NCI-H128 (cell line): ENCODE data around the gene STAB1.
A peak's percentile ranks its signal among the peaks of the same experiment; 100 is the strongest.

Experiments used
- DNase-seq: peaks from one replicate; lab custom pipeline; 2025; ENCODE audit not compliant: unreplicated experiment; lab: John Stamatoyannopoulos, UW

The STAB1 gene

GRCh38 chr3:52532838-52533622 is 37.9 kb downstream of the STAB1 start:
- DNase-seq = no peak

DNA sequence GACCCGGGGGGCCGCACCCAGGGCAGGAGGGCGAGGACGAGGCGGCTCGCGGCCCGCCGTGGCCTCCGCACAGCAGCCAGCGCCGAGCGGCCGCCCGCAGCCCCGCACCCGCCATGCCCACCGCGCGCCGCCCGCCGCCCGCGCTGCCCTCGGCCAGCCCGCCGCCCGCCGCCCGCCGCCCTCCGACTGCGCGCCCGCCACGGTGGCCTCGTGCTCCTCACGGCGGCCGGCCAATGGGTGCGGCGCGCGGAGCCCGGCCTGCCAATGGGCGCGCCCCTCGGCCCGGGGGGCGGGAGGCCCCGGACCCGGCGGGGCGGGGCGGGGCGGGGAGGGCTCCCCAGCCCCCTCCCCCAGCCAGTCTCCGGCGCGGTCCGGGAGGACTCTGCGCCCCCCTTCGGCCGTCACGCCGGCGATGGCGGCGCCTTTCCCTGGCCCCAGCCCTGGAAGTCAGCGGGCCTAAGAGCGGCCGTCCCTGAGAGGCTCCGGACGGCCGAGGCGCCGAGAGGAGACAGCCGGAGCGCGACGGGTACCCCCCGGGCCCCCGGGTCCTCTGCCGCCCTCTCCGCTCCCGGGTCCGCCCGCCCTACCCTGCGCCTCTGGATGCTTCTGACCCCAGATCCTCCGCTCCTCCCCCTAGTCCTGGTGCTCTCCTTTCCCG is 38.6 kb downstream of the STAB1 start, which contains the start of gene NT5DC2:
NT5DC2 (minus strand) TSS at position 235 of the 658 bp plus-strand sequence; CDS start at position 115, 120 bp downstream.
- peak; percentile 22 for DNase-seq

DNA sequence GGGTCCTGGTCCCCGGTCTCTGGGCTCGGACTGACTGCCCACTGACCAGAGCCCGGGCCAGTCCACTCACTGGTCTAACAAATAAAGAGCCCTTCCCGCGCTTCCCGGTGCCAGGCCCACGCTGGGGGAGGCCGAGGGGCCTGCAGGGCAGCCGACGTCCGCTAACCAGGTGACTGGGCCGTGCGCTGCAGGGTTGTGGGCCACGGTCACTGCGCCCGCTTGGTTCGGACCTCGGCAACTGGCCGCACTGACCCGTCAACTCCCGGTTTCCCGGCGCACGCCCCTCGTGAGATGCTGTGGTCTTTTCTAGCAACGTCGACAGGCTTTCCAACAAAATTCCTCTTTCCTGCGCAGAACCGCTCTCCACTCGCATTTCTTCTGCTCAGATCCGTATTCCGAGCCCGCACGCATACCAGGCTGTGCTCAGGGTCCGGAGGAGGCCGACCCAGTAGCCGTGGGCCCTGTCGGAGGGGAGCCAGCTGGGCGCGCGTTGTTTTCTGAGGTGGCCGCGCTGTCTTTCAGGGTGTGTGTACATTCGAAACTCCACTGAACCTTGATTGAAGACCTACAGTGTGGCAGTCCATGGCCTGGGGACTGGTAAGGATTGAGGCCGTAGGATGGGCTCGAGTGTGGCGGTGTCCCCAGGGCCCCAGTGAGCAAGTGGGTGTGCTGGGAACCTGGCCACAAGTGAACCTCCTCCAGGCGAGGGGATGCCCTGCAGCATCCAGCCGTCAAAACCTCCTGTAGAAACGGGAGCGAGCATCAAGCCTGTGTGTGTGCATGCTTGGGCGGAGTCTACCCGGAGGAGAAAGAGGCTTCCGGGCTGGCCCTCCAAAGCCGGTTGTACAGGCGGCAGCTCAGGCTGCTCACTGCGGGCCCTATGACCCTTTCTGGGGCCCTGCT is 39.4 kb downstream of the STAB1 start:
- no peak for DNase-seq

DNA sequence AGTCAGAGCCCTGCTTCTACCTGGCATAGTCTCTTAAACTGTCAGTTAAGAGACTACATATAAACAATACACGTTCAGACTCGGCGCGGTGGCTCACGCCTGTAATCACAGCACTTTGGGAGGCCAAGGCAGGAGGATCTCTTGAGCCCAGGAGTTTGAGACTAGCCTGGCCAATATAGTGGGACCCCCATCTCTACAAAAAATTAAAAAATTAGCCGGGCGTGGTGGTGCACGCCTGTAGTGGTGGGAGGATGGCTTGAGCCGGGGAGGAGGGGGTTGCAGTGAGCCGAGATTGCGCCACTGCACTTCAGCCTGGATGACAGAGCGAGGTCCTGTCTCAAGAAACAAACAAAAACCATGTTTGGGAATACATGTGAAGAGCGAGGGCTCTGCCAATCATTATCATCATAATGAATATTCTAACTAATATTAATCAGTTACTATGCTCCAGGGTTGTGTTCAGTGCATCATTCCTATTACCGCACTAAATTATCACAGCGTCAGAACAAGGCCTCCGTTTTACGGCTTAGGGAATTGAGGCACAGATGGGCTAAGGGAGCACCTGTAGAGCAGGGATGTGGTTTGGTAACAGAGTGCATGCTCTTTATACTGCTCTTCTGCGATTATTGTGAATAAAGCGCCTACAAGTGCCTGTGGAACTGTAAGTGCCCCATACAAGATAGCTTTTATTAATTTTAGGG is 40.4 kb downstream of the STAB1 start:
- no peak for DNase-seq

GRCh38 chr3:52536112-52536368 is 40.9 kb downstream of the STAB1 start:
- DNase-seq = no peak

DNA sequence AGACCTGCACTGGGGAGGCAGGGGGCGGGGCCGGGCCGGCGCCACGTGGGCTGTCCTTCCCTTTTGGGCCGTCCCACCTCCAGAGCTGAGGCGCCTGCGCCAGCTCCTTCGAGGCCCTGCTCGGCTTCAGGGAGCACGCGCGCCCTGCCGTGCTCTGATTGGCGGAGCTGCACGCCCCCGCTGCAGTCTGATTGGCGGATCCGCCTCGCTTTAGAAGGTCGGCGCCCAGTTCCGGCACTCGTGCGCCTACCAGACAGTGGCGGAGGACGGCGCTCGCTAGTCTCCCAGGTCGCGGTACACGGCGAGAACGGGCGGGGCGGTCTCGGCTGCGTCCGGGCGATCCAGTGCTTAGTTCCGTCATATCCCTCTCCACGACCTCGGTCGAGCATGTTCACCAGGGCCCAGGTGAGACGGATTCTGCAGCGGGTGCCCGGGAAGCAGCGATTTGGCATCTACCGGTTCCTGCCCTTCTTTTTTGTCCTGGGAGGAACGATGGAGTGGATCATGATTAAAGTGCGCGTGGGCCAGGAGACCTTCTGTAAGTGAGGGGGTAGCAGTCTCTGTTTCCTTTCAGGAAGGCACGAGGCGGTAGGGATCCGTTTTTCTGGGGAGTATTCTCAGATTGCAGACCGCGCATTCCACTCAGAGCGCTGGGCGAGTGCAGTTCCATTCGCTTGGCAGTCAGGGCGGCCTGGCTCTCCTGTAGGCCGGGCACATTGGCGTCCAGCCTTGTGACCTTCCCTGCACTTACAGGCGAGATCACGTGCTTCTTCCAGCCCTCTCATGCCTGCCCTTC is 41.4 kb downstream of the STAB1 start, which contains the start of gene UQCC5:
UQCC5 (plus strand) TSS at position 237 of the 796 bp plus-strand sequence; CDS start at position 388, 151 bp downstream.
- DNase-seq = peak; percentile 88

DNA sequence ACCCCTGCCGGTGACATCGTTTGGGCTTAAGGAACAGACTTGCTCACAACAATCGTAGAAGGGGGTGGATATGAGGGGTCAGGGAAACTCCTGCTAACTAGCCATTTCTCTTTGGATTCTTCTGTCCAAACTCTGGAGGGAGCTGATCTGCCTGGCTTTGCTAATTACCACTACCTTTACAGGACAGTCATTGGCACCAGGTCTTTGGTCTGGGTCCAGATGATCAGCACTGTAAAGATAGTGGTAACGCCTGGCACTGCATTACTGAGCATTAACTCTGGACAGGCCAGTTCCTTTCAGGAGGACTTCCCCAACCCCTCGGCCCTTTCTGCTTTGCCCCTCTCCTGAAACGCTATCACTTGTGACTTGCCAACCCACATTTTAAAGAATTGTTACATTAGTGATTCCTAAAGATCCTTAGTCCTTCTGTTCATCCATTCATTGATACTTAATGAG is 42.1 kb downstream of the STAB1 start:
- DNase-seq = no peak

DNA sequence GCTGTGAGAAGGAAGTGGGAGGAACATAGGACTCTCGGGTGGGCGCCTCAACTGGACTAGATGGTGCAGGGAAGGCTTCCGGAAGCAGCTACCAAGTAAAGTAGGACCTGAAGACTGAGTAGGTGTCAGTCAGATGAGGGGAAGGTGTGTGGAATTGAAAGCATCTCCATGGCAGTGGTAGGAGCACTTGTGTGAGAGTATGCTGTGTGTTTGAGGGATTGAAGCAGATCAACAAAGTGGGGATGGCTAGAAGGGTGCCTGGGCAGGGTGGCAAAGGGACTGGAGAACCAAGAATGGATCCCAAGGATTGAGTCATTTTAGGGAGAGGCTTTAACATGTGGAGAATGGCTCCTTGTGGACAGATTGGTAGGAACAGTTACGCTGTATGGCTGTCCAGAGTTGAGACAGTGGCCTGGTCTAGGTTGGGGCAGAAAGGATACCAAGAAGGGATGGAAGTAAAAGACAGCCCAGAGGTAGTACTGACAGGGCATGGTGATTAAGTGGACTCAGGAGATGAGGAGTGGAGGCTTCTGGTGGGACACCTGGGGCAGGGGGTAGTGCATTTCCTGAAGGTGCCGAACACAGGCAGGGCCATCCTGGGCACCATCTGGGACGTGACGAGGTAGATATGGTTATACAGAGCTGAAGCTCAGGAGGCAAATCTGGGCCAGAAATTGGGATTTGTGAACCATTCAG is 42.7 kb downstream of the STAB1 start:
- no peak for DNase-seq

DNA sequence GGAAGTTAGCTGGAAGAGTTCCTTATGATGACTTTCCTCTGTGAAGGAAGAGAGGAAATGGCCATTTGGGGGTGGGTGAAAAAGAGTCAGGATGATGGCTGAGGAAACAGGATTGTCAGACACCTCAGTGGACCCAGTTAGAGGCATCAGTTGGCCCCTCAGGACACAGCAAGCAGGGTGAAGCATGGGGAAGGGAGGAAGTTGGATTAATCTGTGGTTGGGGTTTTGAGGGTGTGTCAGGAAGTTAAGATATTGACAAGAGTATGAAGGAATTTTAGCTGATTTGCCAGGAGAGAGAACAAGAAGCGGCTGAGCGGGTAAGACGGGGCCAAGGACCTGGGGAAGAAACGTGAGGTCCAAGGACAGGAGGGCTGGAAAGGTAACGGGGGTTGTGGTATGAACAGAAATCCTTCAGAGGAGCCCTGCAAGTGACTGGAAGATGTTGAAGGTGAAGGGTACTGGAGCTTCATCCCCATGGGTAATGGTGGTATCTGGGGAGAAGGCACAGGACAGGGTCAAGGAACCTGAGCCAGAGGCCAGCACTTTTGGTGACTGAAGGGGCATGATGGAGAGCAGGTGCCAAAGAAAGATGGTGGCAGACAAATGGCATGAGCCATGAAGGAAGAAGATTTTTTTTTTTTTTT is 44.0 kb downstream of the STAB1 start:
- DNase-seq = no peak

DNA sequence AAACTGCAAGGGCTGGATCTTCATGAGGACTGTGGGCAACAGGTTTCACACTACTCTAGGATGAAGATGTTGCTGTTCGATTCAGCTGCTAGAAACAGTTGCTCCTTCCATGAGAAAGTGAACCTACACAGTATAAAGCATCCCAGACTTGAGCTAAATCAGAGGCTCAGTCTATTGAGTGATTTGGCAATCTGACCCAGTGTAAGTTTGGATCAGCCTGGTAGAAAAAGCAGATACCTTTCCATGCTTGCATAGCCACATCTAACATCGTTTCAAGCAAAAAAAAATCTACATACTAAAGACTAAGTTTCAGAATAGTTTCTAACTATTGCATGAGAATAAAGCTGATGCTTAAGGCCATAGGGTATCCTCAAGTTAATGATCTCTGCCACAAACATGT is 45.9 kb downstream of the STAB1 start:
- DNase-seq = no peak

DNA sequence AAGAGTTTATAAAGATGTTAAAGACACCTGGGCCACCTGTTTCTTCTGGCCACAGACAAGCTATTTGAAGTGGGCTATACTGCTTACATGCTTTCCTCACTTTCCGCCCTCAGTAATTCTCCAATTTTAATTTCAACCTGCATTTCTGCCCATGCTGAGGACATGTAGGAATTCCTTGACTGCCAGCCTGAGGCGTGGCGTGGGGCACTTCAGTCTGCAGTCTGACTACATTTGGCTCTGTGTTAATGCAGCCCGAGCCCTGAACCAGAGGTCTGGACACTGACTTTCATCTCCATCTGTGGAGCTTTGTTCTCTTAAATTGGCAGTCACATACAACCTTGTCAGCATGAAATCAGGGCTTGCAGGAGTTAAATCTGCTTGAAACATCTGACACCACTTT is 49.8 kb downstream of the STAB1 start:
- DNase-seq = no peak

GRCh38 chr3:52546111-52546901 is 51.2 kb downstream of the STAB1 start:
- no peak for DNase-seq

- DNase-seq = no peak
Observed at GRCh38 chr3:52547143-52547542, 52.0 kb downstream of the STAB1 start.

- DNase-seq = no peak
Observed at GRCh38 chr3:52551118-52551517, 56.0 kb downstream of the STAB1 start.

DNA sequence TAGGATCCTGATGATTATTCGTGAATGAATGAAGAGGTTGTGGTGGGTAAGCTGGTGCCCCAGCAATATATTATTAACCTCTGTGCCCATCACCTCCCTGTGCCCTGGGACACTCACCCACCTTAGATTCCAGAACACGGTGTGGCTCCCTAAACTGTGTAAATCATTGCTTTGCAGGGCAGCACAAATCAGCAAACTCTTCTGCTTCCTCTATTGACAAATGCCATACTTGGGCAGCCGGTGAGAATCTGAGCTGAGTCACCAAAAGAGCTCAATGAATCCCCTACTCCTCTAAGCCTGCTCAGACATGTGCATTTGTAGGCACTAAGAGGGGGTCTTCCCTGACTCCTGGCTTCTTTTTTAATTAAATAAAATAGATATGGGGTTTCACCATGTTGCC is 57.0 kb downstream of the STAB1 start:
- DNase-seq = no peak

GRCh38 chr3:52554026-52554755 is 59.1 kb downstream of the STAB1 start:
- DNase-seq = no peak

DNA sequence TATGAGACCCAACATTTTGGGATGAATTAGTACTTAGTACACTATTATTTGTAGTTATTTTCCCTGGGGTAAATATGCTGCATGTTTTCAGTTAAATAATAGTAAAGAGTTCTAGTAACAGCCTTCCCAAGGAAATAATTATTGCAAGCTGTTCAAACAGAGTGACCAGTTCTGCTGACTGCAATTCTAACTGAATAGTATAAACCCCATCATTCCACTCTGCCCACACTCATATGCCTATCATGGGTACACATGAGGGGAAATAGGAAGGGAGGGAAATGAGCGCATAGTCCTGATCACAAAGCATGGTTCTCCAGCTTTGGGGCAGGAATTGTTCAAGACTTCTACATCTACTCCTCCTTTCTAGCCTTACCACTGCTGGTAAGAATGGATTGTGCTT is 59.9 kb downstream of the STAB1 start:
- DNase-seq = no peak
